ENCODE results near the gene AGAP5. TPM values are rescaled to one million over a fixed set of nuclear protein-coding genes. Genes with fewer than 3 reads are reported as not detected.
"Not testable (repeated sequence)": the region's sequence is repeated elsewhere in the genome, so short reads cannot be mapped to it uniquely, and the experiment has no call there.

Gene AGAP5
- 1.1 and 1.8 TPM in 2 replicates for total RNA-seq (2014; rRNA removed; shearing (Covaris generic))

DNA sequence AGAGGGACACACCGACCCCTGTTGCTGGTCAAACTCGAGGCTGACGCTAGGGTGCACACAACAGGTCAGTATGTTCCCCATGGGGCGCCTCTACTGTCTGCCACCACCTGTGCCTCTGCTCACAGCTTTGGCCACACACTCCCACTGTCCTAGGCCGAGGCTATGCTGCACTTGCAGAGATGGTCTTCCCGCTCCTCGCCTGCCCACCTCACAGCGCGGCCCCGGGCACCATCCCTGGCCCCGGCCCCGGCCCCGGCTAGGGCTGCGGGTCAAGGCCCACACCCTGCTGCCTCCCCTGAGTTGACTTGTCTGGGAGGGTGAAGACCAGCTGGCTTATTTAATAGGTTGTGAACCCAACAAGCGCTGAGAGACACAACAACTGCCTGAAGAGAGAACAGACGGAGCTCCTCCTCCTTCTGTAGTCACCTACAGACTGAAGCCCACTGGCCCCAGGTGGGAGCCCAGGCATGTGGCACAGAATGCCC is at the start of gene AGAP5:
Gene AGAP5, minus strand, starts transcription at position 435 of the 485 bp plus-strand sequence. Its CDS starts 354 bp downstream, at position 81.
- not testable (repeated sequence) for DNase-seq (ENCODE audit: low read depth)

- DNase-seq (ENCODE audit: low read depth) = no peak
These were observed 48.8 kb upstream of the AGAP5 start for GRCh38 chr10:73746721-73747120.

DNA sequence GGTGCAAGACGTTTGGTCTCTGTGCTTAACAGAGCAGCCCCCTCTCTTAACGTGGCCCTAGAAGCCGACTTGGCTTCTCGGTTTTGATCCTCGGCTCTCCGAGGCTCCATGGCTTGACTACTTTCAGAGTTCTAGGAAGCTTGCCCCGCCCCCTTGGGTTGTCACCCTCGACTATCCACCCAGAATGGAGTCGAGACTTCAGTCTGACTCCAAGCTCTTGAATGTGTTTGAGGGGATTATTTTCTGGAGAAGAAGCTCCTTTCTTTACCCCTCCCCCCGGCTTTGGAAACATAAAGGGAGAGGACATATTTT is 46.7 kb upstream of the AGAP5 start:
- peak; percentile 53 for DNase-seq (ENCODE audit: low read depth)

- DNase-seq (ENCODE audit: low read depth) = peak; percentile 96
These were observed 46.2 kb upstream of the AGAP5 start, which contains the start of gene SEC24C for GRCh38 chr10:73743905-73744663. TSS of gene SEC24C (plus strand) at chr10:73744372. CDS start at chr10:73746833, 2,461 bp downstream.

- no peak for DNase-seq (ENCODE audit: low read depth)
These were observed 45.5 kb upstream of the AGAP5 start for GRCh38 chr10:73743327-73743904.

- no peak for DNase-seq (ENCODE audit: low read depth)
These were observed 44.5 kb upstream of the AGAP5 start for GRCh38 chr10:73742454-73742734.

GRCh38 chr10:73740501-73741254 is 42.8 kb upstream of the AGAP5 start:
- DNase-seq (ENCODE audit: low read depth) = not testable (repeated sequence)

GRCh38 chr10:73734796-73735305 is 36.9 kb upstream of the AGAP5 start:
- DNase-seq (ENCODE audit: low read depth) = no peak

DNA sequence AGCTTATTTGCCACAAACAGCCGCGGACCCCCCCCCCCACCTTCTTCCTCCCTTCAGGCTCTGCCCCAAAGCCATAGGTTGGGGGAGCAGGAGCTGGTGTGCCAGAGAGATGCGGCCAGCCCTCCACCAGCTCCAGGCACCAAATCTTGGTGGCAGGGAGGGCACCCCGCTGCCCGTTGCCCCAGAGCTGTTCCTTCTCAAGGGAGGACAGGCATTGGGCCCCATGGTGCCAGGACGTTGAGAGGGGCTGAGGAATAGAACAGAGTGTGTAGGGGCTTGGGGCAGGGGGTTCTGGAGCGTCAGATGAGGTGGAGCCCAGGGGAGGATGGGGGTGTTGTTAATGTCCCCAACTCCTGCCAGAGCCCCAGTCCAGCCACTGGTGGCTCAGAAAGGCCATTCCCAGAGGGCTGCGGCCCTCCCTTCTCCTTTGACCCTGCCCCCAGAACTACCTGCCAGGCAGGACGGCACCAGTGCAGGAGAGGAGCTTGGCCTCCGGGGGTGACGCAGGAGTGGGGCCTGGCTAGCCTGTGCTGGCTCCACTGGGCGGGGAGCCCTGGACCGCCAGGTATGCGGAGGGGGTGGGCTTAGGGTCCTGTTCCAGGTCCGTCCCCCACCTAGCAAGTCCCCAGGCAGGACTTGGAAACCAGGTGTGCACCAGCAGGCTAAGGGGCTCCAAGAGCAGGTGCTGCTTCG is 36.3 kb upstream of the AGAP5 start:
- no peak for DNase-seq (ENCODE audit: low read depth)

- DNase-seq (ENCODE audit: low read depth) = no peak
These were observed 35.2 kb upstream of the AGAP5 start for GRCh38 chr10:73732931-73733623.

GRCh38 chr10:73732426-73732825 is 34.5 kb upstream of the AGAP5 start:
- DNase-seq (ENCODE audit: low read depth) = no peak

DNA sequence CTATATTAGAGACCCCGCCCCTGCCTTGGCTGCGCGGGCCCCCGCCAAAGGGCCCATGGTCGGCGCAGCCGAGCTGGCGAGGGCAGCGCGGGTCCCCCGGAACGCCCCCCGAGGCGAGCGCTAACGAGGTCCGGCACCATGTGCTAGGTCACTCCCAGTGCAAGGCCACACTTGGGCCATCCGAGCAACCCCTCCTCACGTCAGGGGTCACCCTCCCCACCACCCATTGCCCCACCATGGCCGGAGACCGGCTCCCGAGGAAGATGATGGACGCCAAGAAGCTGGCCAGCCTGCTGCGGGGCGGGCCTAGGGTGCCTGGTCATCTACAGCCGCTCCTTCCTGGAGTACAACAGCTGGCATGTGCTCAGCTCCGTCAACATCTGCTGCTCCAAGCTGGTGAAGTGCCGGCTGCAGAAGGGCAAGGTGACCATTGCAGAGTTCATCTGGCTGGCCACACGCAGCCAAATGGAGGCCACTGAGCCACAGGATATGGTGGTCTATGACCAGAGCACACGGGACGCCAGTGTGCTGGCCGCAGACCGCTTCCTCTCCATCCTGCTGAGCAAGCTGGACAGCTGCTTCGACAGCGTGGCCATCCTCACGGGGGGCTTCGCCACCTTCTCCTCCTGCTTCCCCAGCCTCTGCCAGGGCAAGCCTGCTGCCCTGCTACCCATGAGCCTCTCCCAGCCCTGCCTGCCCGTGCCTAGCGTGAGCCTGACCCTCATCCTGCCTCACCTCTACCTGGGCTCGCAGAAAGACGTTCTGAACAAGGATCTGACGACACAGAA is 33.9 kb upstream of the AGAP5 start:
- no peak for DNase-seq (ENCODE audit: low read depth)

GRCh38 chr10:73730153-73730906 is 32.4 kb upstream of the AGAP5 start:
- DNase-seq (ENCODE audit: low read depth) = peak; percentile 84

DNA sequence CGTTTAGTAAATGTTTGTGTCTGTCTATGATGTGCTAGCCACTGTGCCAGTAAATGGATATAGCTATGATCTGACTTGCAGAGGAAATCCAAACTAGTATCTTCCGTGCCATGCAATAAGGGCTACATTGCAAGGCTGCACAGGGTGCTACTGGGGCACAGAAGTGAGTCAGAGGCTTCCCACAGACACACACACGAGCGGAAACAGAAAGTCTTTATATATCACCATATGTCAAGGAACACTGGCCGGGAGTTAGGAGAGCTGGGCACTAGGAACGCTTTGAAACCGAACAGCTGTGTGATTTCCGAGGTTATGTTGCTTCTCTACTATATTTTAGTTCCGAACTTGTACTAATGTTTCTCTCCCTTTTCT is 31.9 kb upstream of the AGAP5 start:
- peak; percentile 33 for DNase-seq (ENCODE audit: low read depth)

DNA sequence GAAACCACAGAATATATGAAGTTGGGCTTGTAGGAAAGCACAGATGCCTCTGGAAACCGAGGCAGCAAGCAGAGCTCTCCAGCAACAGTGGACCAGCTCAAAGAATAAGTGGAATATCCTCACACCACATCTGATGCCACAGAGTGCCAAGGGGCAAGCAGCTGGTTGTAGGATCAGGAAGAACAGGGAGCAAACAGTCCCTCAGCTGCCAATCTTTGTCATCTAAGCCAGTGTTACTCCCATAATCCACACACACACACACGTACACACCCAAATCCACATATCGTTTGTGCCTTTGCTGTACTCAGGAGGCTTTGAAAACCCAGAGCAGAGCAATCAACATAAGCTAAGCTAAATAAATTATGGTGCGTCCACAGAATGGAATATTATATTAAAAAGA is 25.6 kb upstream of the AGAP5 start:
- DNase-seq (ENCODE audit: low read depth) = no peak

- not testable (repeated sequence) for DNase-seq (ENCODE audit: low read depth)
These were observed 22.7 kb upstream of the AGAP5 start for GRCh38 chr10:73720561-73720960.

- DNase-seq (ENCODE audit: low read depth) = no peak
These were observed 19.6 kb upstream of the AGAP5 start for GRCh38 chr10:73717556-73717955.

DNA sequence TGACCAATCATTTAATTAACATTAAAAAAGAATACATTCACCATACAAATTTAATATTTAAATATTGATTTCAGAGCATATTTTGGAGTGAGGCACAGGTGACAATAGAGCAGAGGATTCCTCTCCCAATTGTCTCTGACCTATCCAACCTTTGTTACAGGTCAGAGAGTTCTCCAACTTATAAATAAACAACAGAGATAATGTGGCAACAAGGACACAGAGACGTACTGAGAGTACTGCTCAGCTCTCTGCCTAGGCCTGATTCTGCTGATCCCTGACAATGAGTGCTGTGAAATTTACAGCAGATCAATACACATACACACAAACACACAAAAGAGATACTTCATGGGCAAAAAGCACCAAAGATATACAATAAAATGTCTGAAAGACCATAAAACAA is 18.3 kb upstream of the AGAP5 start:
- DNase-seq (ENCODE audit: low read depth) = no peak

DNA sequence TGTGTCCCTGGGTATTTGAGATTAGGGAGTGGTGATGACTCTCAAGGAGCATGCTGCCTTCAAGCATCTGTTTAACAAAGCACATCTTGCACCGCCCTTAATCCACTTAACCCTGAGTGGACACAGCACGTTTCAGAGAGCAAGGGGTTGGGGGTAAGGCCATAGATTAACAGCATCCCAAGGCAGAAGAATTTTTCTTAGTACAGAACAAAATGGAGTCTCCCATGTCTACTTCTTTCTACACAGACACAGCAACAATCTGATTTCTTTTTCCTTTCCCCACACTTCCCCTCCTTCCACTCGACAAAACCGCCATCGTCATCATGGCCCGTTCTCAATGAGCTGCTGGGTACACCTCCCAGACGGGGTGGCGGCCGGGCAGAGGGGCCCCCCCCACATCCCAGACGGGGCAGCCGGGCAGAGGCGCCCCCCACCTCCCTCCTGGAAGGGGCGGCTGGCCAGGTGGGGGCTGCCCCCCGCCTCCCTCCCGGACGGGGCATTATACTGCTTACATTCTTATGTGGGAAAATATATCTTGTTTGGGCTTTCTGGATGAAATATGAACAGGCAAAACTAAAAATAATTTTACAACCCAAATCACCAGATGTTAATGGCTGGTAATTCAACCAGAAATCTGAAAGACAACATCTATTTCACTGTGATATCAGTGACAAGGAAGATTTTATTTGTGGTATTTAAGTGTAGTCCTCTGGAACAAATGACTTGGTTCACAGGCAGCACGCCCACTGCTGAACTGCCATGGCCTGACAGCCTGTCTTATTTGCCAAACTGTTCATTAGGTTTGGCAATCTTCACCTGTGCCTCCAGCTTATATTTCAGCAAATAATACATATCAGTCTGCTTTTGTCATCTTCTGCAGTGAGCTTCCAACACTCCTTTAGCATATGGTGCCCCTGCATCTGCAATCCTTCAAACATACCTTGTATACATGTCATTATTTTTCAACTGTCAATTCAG is 17.6 kb upstream of the AGAP5 start:
- not testable (repeated sequence) for DNase-seq (ENCODE audit: low read depth)

All from Daoy (cell line).